ENCODE measurements around the gene NNMT.

NNMT gene

DNA sequence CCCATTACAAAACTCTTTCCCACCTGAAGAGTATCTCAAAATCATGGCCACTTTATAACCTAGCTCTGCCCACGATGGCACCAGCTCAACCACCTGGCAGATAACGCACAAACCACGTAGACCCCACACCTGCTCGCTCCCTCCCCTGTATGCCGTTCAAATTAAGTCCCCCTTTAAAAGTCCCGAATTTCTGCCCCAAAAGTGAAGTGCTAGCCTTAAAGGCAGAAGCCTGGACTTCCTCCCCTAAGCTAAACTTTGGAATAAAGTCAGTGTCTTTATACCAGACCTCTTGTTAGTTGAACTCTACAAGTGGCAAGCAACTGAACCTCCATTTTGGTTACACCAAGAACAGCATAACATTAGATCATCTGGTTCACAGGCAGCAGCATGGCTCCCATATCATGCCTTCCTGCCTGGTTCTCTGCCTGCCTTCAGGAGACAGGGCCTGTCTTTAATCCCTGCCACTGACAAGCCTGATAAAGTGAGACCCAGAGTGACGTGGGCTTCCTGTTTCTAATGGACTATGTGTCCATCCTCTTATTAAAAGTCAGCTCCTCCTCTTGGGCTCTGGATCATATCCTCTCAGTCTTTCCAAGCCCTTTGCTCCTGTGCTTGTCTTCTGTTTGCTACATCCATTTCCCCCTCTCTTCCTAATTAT, 32.6 kb upstream of the NNMT start:
- DNase-seq: no peak

GRCh38 chr11:114264381-114264780, 31.8 kb upstream of the NNMT start:
- no peak for DNase-seq

- no peak for DNase-seq
Observed at GRCh38 chr11:114265122-114265878, 30.9 kb upstream of the NNMT start.

DNA sequence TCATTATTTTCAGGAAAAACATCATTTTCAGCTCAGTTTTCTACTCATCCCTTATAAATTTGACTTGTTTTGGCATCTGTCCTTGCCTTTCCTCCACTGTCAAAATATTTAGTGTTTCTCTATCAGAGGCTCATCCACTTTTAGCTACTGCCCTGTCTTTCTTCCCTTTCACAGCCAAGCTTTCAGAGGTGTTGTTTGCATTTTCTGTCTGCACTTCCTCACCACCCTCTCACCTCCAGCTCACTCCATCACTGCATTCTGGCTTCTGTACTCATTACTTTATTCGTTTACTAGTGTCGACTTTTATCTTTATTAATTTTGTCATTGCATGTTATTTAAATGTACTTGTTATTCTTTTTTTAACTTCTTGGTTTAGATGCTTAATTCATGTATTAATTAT, 26.7 kb upstream of the NNMT start:
- no peak for DNase-seq

GRCh38 chr11:114270531-114271270, 25.5 kb upstream of the NNMT start:
- no peak for DNase-seq

DNA sequence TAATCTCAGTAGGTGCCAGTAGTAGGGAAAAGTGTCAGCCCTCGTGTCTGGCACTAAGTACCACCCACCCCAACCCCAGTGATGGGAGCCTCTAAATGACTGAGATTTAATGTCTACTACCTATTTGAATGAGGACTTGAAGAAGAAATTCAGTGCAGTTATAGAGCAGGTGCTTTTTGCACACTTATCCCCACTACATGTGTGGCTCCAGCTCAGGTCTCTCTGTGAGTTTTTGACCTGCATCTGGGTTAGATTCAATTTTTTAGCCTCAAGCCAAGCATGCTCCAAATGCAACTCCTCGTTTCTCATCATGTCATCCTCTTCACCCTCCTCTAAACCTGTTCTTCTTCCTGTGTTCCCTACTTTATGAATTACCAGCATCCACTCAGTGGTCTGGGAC, 24.9 kb upstream of the NNMT start:
- no peak for DNase-seq

- no peak for DNase-seq
Observed at GRCh38 chr11:114272311-114272710, 23.9 kb upstream of the NNMT start.

- DNase-seq: no peak
Observed at GRCh38 chr11:114273071-114273470, 23.1 kb upstream of the NNMT start.

- no peak for DNase-seq
Observed at GRCh38 chr11:114273890-114274635, 22.1 kb upstream of the NNMT start.

DNA sequence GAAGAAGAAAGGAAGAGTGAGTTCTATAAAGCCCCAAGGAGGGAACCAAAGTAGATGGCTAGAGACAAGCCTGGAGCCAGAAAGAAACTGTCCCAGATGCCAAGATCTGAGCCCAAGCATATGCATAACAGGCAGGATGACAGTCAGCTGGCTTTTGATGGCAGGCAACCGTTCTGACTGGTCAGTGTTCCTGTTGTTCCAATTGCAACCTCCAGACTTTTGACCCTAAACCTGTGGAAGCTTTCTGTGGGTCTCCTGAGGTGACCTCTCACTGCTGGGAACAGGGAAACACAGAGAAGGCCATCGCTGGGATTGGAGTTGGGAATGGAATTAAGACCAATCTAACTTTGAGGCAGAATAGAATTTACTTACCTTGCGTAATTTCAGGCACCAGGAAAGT, 21.6 kb upstream of the NNMT start:
- DNase-seq: no peak

DNA sequence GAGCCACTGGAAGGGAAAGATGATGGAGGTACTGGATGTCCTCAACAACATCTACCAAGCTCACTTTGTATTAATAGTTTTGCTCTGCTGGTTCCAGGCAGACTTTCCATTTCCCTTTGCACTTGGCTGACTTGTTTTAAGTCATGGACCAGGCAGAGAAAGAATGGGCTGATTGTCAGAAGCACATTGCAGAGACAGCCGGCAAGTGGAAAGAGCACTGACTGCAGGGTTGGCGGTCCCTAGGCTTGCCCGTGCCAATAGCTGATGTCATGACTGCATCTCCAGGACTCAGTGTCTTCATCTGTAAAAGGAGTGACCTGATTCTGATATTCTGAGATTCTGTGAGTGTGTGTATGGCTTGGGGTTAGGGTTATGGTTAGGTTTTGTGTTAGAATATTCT, 20.9 kb upstream of the NNMT start:
- DNase-seq: no peak

DNA sequence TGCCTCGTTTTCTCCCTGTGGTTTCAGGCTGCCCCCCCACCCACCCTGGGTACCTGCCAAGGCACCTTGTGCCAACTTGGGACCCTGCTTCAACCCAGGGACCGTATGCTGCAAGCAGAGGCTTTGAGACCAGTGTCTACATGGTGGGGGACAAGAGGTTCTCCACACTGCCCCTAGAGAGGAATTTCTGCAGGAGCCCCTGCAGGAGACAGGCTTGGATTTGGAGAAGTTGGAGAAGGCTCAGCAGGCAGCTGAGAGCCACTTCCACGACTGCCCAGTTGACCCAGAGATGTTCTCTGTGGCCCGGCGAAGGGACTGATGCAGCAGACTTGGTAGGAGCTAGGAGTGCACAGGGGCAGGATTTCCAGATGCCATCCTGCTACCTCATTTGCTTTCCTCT, 20.1 kb upstream of the NNMT start:
- no peak for DNase-seq

- DNase-seq: no peak
Observed at GRCh38 chr11:114277637-114278341, 18.4 kb upstream of the NNMT start.

GRCh38 chr11:114278342-114279065, 17.7 kb upstream of the NNMT start:
- no peak for DNase-seq

DNA sequence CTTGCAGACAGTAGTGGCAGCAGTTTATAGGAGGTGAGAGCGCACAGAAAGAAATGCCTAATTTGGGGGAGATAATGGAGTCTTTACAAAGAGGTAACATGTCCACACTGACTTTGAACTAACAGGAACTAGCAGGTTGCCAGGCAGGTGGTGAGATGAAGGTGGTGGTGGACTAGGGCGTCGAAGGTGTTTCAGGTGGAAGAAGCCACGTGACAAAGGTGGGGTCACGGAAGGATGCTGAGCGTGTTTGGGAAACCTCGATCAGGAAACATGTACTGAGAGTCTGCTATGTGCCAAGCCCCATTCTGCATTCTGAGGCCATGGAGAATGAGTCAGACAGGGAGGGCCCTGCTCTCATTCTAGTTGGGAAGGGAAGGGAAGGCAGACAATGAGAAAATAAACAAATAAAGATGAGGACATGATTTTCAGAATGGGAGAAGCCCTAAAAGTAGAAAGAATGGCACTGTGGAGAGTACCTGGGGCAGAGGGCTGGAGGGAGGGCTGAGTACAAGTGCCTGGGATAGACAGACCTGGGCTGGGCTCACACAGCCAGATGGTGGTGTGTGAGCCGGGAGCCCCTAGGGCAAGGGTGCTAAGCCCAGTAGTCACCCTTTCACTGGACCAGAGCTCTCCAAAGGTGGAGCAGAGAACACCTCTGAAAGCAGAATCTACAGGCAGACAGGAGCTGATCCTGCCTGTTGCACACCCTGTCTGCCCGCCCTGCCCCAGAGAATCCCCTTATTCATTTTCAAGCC, 16.2 kb upstream of the NNMT start:
- DNase-seq: peak; percentile 65

DNA sequence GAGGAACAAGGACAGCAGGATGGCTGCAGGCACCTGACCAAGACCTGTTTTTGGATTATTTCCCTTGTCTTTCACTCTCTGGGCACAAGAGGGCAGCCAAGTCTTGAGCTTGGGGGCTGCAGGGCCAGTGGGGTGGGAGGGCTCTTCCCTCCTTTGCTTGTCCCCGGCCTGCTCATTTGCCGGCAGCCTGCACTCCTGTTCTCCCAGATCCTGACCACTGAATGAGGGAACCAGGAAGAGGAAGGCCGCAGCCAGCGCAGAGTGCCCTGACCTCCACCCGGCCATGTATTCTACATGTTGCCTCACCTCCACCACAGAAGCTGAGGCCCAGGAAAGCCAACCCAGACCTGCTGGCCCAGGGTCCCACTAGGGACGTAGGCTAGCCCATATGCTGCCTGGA, 15.5 kb upstream of the NNMT start:
- DNase-seq: peak; percentile 86

GRCh38 chr11:114281388-114281956, 14.7 kb upstream of the NNMT start:
- no peak for DNase-seq

DNA sequence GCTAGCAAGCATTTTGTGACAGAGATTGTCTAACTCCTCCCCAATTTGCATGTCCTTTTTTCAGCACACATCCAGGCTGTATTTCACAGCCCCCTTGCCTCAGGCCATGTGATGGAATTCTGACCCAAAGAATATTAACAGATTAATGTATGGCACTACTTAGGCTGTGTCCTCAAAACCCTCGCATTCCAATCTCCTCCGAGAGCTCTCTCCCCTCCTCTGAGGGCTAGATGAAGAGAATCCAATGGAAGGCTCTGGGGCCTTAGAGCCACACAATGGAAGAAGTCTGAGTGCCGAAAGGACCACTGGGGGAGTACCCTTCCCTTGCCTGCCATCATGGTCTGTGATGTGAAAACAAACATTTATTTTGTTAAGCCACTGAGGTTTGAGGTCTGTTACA, 13.7 kb upstream of the NNMT start:
- no peak for DNase-seq

- no peak for DNase-seq
Observed at GRCh38 chr11:114283422-114283821, 12.8 kb upstream of the NNMT start.

GRCh38 chr11:114284021-114284420, 12.2 kb upstream of the NNMT start:
- no peak for DNase-seq

GRCh38 chr11:114284914-114285313, 11.3 kb upstream of the NNMT start:
- DNase-seq: no peak
